Effector memory CD4-positive, alpha-beta T cell (primary cell): ENCODE data around the gene RTKN.
"Not testable (repeated sequence)": the region's sequence is repeated elsewhere in the genome, so short reads cannot be mapped to it uniquely, and the experiment has no call there.

Experiments
- DNase-seq, 3 donors: peaks; one replicate each; pipeline ENCODE4 v3.0.0-alpha.2; 2020
- H3K27ac ChIP-seq: 2 replicates; pipeline ENCODE4 v1.7.0; 2013; ENCODE audit warnings: mild to moderate bottlenecking, low read length, moderate library complexity; ENCODE audit not compliant: insufficient read depth, poor library complexity, severe bottlenecking
- H3K27me3 ChIP-seq: replicated peaks from 2 replicates; pipeline ENCODE4 v1.7.0; 2013; ENCODE audit warnings: mild to moderate bottlenecking, low read length; ENCODE audit not compliant: insufficient read depth, control insufficient read depth, poor library complexity, severe bottlenecking
- H3K36me3 ChIP-seq: 2 replicates; pipeline ENCODE4 v1.7.0; 2013; ENCODE audit warnings: mild to moderate bottlenecking, low read length, moderate library complexity; ENCODE audit not compliant: control insufficient read depth, insufficient read depth
- H3K4me1 ChIP-seq: 2 replicates; pipeline ENCODE4 v1.7.0; 2013; ENCODE audit warnings: low read length, mild to moderate bottlenecking; ENCODE audit not compliant: control insufficient read depth, insufficient read depth, poor library complexity, severe bottlenecking
- H3K4me3 ChIP-seq: 2 replicates; pipeline ENCODE4 v1.7.0; 2013; ENCODE audit warnings: low read length, low read depth, mild to moderate bottlenecking; ENCODE audit not compliant: insufficient read depth, poor library complexity, severe bottlenecking
- H3K9me3 ChIP-seq: 2 replicates; pipeline ENCODE4 v1.7.0; 2013; ENCODE audit warnings: mild to moderate bottlenecking, low read length, moderate library complexity; ENCODE audit not compliant: control insufficient read depth

The RTKN gene

GRCh38 chr2:74424995-74425406 lies 16.7 kb downstream of the RTKN start:
- Histone ChIP-seq H3K36me3 (peaks cover 10% of the 10 kb centered on the region), H3K27ac (no peak overlapping the region), H3K4me1 (peaks cover 12% of the 10 kb centered on the region), H3K27me3 (no peaks in the 10 kb centered on the region), H3K4me3 (no peak overlapping the region), H3K9me3 (no peaks in the 10 kb centered on the region)
- no peak for DNase-seq

- Histone ChIP-seq H3K27ac (no peak overlapping the region), H3K4me1 (peaks cover 12% of the 10 kb centered on the region), H3K4me3 (no peak overlapping the region), H3K27me3 (no peaks in the 10 kb centered on the region), H3K9me3 (no peaks in the 10 kb centered on the region), H3K36me3 (peaks cover 10% of the 10 kb centered on the region)
- no peak for DNase-seq
These were observed 17.4 kb downstream of the RTKN start for GRCh38 chr2:74424139-74424992.

GRCh38 chr2:74423231-74424095 lies 18.3 kb downstream of the RTKN start:
- no peaks in the 10 kb centered on the region for H3K9me3 ChIP-seq
- H3K36me3 ChIP-seq, result peaks cover 10% of the 10 kb centered on the region
- H3K4me3 ChIP-seq, result no peak overlapping the region
- no peak for DNase-seq
- peaks cover 12% of the 10 kb centered on the region for H3K4me1 ChIP-seq
- H3K27ac ChIP-seq, result no peak overlapping the region
- H3K27me3 ChIP-seq, result no peaks in the 10 kb centered on the region

- Histone ChIP-seq H3K9me3 (no peaks in the 10 kb centered on the region), H3K36me3 (peaks cover 10% of the 10 kb centered on the region), H3K4me1 (peaks cover 12% of the 10 kb centered on the region), H3K27ac (peak within 1 kb of the TSS; percentile 91), H3K27me3 (no peaks in the 10 kb centered on the region), H3K4me3 (peak within 1 kb of the TSS; percentile 75)
- peak; percentile 84 to 87 (median 85) for DNase-seq
These were observed 20.4 kb downstream of the RTKN start, which contains the start of the genes C2orf81 and WDR54 for GRCh38 chr2:74421221-74421870. Gene C2orf81 (minus strand): TSS chr2:74421619. CDS start chr2:74421560, 59 bp downstream. Gene WDR54 (plus strand): TSS chr2:74421730. CDS start chr2:74422154, 424 bp downstream.

- not testable (repeated sequence) for H3K27me3 ChIP-seq, DNase-seq, H3K36me3 ChIP-seq, H3K9me3 ChIP-seq
- Histone ChIP-seq H3K27ac (peak overlapping the region; percentile 91), H3K4me3 (peak overlapping the region; percentile 75), H3K4me1 (peaks cover 15% of the 10 kb centered on the region)
These were observed 21.2 kb downstream of the RTKN start for GRCh38 chr2:74420443-74421103.

- Histone ChIP-seq H3K27me3 (peaks cover 3% of the 10 kb centered on the region), H3K36me3 (peaks cover 3% of the 10 kb centered on the region), H3K9me3 (no peaks in the 10 kb centered on the region), H3K4me3 (no peak overlapping the region), H3K4me1 (peaks cover 20% of the 10 kb centered on the region), H3K27ac (no peak overlapping the region)
- DNase-seq, result no peak
These were observed 21.7 kb downstream of the RTKN start for GRCh38 chr2:74420006-74420405.

GRCh38 chr2:74419345-74419744 lies 22.4 kb downstream of the RTKN start:
- Histone ChIP-seq H3K4me3 (no peak overlapping the region), H3K36me3 (no peaks in the 10 kb centered on the region), H3K27me3 (peaks cover 3% of the 10 kb centered on the region), H3K9me3 (no peaks in the 10 kb centered on the region), H3K27ac (no peak overlapping the region), H3K4me1 (peaks cover 27% of the 10 kb centered on the region)
- DNase-seq, result no peak

GRCh38 chr2:74418312-74418711 lies 23.4 kb downstream of the RTKN start:
- Histone ChIP-seq H3K4me3 (no peak overlapping the region), H3K27ac (no peak overlapping the region), H3K36me3 (no peaks in the 10 kb centered on the region), H3K9me3 (no peaks in the 10 kb centered on the region), H3K4me1 (peaks cover 27% of the 10 kb centered on the region), H3K27me3 (peaks cover 3% of the 10 kb centered on the region)
- DNase-seq, result no peak

GRCh38 chr2:74417763-74418162 lies 24.0 kb downstream of the RTKN start:
- Histone ChIP-seq H3K27ac (no peak overlapping the region), H3K4me3 (no peak overlapping the region), H3K9me3 (no peaks in the 10 kb centered on the region), H3K27me3 (peaks cover 3% of the 10 kb centered on the region), H3K36me3 (no peaks in the 10 kb centered on the region), H3K4me1 (peaks cover 27% of the 10 kb centered on the region)
- DNase-seq, result no peak
